Heart left ventricle (tissue), 16 donors: ENCODE measurements around the gene EMID1. TPM values are rescaled to one million over a fixed set of nuclear protein-coding genes. Genes with fewer than 3 reads are reported as not detected.

Experiments used
- ATAC-seq, 4 donors: fragments of 200-7000 bp; cut with Tn5 transposase; one replicate each; pipeline ENCODE4 v1.9.1; 2020 to 2022; ENCODE audit warnings: moderate library complexity in 4 of 4, mild to moderate bottlenecking in 3 of 4, moderate number of reproducible peaks in 1 of 4
- DNase-seq, 5 donors: peaks; one replicate each; pipeline ENCODE4 v3.0.0-alpha.2; 2020
- H3K27ac ChIP-seq, 12 donors: fragments of 200-600 bp; sonication (generic) in 4 of 12; one replicate each; pipeline versions ENCODE4 v1.5.0 to v1.8.0; 2016 to 2022; ENCODE audit warnings: mild to moderate bottlenecking in 2 of 12
- H3K27me3 ChIP-seq, 9 donors: fragments of 200-600 bp; sonication (generic) in 2 of 9; one replicate each; pipeline versions ENCODE4 v1.5.1 to v1.8.0; 2016 to 2022; ENCODE audit warnings: mild to moderate bottlenecking in 3 of 9
- H3K36me3 ChIP-seq, 9 donors: fragments of 200-600 bp; sonication (generic) in 2 of 9; one replicate each; pipeline versions ENCODE4 v1.5.0 to v1.8.0; 2018 to 2022; ENCODE audit warnings: mild to moderate bottlenecking in 2 of 9
- H3K4me1 ChIP-seq, 12 donors: fragments of 200-600 bp; sonication (generic) in 4 of 12; one replicate each; pipeline versions ENCODE4 v1.5.0 to v1.8.0; 2016 to 2022; ENCODE audit warnings: mild to moderate bottlenecking in 3 of 12
- H3K4me3 ChIP-seq, 12 donors: fragments of 200-600 bp; sonication (generic) in 4 of 12; one replicate each; pipeline versions ENCODE4 v1.5.0 to v1.8.0; 2017 to 2022; ENCODE audit warnings: mild to moderate bottlenecking in 9 of 12, moderate library complexity in 4 of 12
- H3K9me3 ChIP-seq, 12 donors: fragments of 200-600 bp; sonication (generic) in 4 of 12; one replicate each; pipeline versions ENCODE4 v1.5.0 to v1.8.0; 2016 to 2022; ENCODE audit warnings: mild to moderate bottlenecking in 1 of 12
- CTCF ChIP-seq, 12 donors: fragments of 200-600 bp; sonication (generic) in 4 of 12; IDR thresholded peaks; one replicate each; pipeline versions ENCODE4 v1.5.0 to v1.8.0; 2018 to 2022; ENCODE audit warnings: antibody characterized with exemption in 12 of 12, mild to moderate bottlenecking in 5 of 12
- POLR2A ChIP-seq, 2 donors: fragments of 450-650 bp; IDR thresholded peaks; one replicate each; pipeline ENCODE4 v1.6.1; 2017; ENCODE audit warnings: antibody characterized with exemption in 2 of 2, mild to moderate bottlenecking in 2 of 2, moderate library complexity in 2 of 2
- WGBS, 4 donors: extraction: QIAGEN DNeasy Blood & Tissue Kit in 2 of 4; methylation state at CpG; one replicate each; pipeline versions ENCODE4 v1.1.5 to v1.1.7; 2013 to 2018; 5-methylcytosine and 5-hydroxymethylcytosine counted together
- intact Hi-C, 10 donors: fragments of 100-400 bp; cut with DNase I; formaldehyde crosslinking; loops; one replicate each; pipeline versions ENCODE4 v1.11.1 to v1.14.2; 2022
- polyA plus RNA-seq, 2 donors: library from polyadenylated mRNA; stranded (reverse); fragments of 200-250 nt; gene quantifications; one replicate each; pipeline ENCODE4 v1.2.3, GENCODE V29; 2013
- total RNA-seq, 9 donors: library from RNA; depleted of rRNA in 2 of 9; stranded (reverse); fragments of >200 nt in 2 of 9; fragmentation: NEBNext Ultra II Directional in 3 of 9; extraction: Animal tissue kit (Norgen Biotek cat#: 25700) in 3 of 9; gene quantifications; one replicate each; pipeline versions ENCODE4 v1.1.0 to v1.2.4, GENCODE V29; 2016 to 2023
- donor health status: ischemic (EF 13 %, LVEDD 7.1; RV severe dilation, severe dysfunction).
- donor health status: healthy with polysubstance abuse.
- donor health status: DM: no; HTN: yes; CAD: no.
- donor health status: DM: no; HTN: no; CAD: no.
- donor health status: ischemic (EF 25% LVEDD 6.9; RV normal size, moderate dysfunction).
- donor health status: ischemic (EF 25% LVEDD 5.7; RV mildly dilated, moderate dysfunction).
- donor health status: healthy.
- donor health status: DM: yes; HTN: yes; CAD: no.
- donor health status: ischemic (EF 35%, LVEDD 5.7; RV mildly dilated, moderate dysfunction).
- donor health status: nonischemic (EF 11% LVEDD 7.7; RV severe dilation, severe dysfunction).
- donor health status: DM: yes; HTN: yes; CAD: no.
- donor health status: PGD.
- donor health status: ischemic (EF 29% LVEDD 5.4; RV normal size, mild dysfunction).
- donor health status: nonischemic (EF 23%, LVEDD 6.1; RV moderate dilation, normal function).

EMID1 gene
- total and polyA plus RNA-seq, 11 donors = 0.16 to 1.5 (median 0.32) TPM; not detected in 2

GRCh38 chr22:29166180-29166579, 39.5 kb upstream of the EMID1 start:
- intact Hi-C loops = no loop called here
- Histone ChIP-seq H3K36me3 (no peaks in the 10 kb centered on the region), H3K27ac (no peak overlapping the region), H3K9me3 (no peaks in the 10 kb centered on the region), H3K4me1 (peaks cover 0 to 11% (median 0%) of the 10 kb centered on the region in 12 donors), H3K27me3 (no peaks in the 10 kb centered on the region), H3K4me3 (no peak overlapping the region)
- no peak for DNase-seq
- ATAC-seq = no peak
- WGBS, 4 donors = 78 to 91% (median 85%) methylated on average over 6 of the region's 6 CpGs
- TF ChIP-seq POLR2A (IDR thresholded peaks at IDR 0.05) (no peak), CTCF (IDR thresholded peaks at IDR 0.05) (no peak)

GRCh38 chr22:29167032-29167911, 38.4 kb upstream of the EMID1 start:
- WGBS, 4 donors = 74 to 88% (median 84%) methylated on average over 21 to 22 of the region's 22 CpGs
- Histone ChIP-seq H3K27me3 (no peaks in the 10 kb centered on the region), H3K4me3 (no peak overlapping the region), H3K9me3 (no peaks in the 10 kb centered on the region), H3K36me3 (no peaks in the 10 kb centered on the region), H3K4me1 (peaks cover 0 to 11% (median 0%) of the 10 kb centered on the region in 12 donors), H3K27ac (no peak overlapping the region)
- intact Hi-C loops = no loop called here
- ATAC-seq (no peak), DNase-seq (peak in 1 of 5 donors; percentile 29)
- TF ChIP-seq CTCF (IDR thresholded peaks at IDR 0.05) (no peak), POLR2A (IDR thresholded peaks at IDR 0.05) (no peak)

- Histone ChIP-seq H3K4me3 (no peak overlapping the region), H3K4me1 (peaks cover 0 to 11% (median 0%) of the 10 kb centered on the region in 12 donors), H3K27ac (no peak overlapping the region), H3K27me3 (no peaks in the 10 kb centered on the region), H3K9me3 (peaks cover 0 to 36% (median 19%) of the 10 kb centered on the region in 12 donors), H3K36me3 (no peaks in the 10 kb centered on the region)
- TF ChIP-seq POLR2A (IDR thresholded peaks at IDR 0.05) (no peak), CTCF (IDR thresholded peaks at IDR 0.05) (no peak)
- DNase-seq = no peak
- intact Hi-C loops = no loop called here
- ATAC-seq = no peak
- 85 to 92% (median 89%) methylated on average over 10 of the region's 10 CpGs for WGBS, 4 donors
Observed at GRCh38 chr22:29171721-29172120, 34.0 kb upstream of the EMID1 start.

GRCh38 chr22:29172216-29172615, 33.5 kb upstream of the EMID1 start:
- TF ChIP-seq POLR2A (IDR thresholded peaks at IDR 0.05) (no peak), CTCF (IDR thresholded peaks at IDR 0.05) (no peak)
- H3K4me1 ChIP-seq = peaks cover 0 to 7% (median 0%) of the 10 kb centered on the region in 12 donors
- no peak overlapping the region for H3K27ac ChIP-seq
- 91 to 100% (median 93%) methylated on average over 4 to 6 of the region's 6 CpGs for whole genome bisulfite sequencing, 4 donors
- no peaks in the 10 kb centered on the region for H3K27me3 ChIP-seq
- ATAC-seq = no peak
- peaks cover 0 to 36% (median 19%) of the 10 kb centered on the region in 12 donors for H3K9me3 ChIP-seq
- no peak for DNase-seq
- no peaks in the 10 kb centered on the region for H3K36me3 ChIP-seq
- intact Hi-C loops = no loop called here
- H3K4me3 ChIP-seq = no peak overlapping the region
